AG09319 (cell line): ENCODE results near the gene MINAR1.
A peak's percentile ranks its signal among the peaks of the same experiment; 100 is the strongest.

ENCODE experiments used
- DNase-seq: peaks from one replicate; pipeline ENCODE4 v3.0.0-alpha.2; 2010; ENCODE audit warnings: low read depth; ENCODE audit errors: extremely low read depth
- TF ChIP-seq, protein P1 (sequence below): IDR thresholded peaks from 2 replicates; pipeline ENCODE4 v1.5.1; 2011; ENCODE audit warnings: low read depth, mild to moderate bottlenecking, inconsistent platforms, low read length, moderate library complexity

MINAR1 gene, protein sequence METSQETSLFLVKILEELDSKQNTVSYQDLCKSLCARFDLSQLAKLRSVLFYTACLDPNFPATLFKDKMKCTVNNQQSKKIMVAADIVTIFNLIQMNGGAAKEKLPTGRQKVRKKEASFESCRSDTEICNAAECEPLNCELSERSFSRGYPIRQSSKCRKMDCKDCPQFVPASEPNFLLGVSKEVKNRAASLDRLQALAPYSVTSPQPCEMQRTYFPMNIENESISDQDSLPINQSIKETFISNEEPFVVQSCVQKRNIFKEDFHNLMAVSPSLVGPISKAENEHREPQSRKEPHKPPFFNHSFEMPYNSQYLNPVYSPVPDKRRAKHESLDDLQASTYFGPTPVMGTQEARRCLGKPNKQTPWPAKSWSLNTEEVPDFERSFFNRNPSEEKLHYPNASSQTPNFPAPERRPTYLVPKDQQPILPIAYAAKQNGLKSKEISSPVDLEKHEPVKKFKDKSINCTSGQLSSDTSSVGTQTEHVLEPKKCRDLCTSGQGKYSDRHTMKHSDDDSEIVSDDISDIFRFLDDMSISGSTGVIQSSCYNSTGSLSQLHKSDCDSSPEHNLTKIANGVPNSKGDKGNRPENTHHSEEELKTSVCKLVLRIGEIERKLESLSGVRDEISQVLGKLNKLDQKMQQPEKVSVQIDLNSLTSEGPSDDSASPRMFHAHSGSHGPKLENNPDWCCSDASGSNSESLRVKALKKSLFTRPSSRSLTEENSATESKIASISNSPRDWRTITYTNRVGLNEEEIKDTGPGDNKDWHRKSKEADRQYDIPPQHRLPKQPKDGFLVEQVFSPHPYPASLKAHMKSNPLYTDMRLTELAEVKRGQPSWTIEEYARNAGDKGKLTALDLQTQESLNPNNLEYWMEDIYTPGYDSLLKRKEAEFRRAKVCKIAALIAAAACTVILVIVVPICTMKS

DNA sequence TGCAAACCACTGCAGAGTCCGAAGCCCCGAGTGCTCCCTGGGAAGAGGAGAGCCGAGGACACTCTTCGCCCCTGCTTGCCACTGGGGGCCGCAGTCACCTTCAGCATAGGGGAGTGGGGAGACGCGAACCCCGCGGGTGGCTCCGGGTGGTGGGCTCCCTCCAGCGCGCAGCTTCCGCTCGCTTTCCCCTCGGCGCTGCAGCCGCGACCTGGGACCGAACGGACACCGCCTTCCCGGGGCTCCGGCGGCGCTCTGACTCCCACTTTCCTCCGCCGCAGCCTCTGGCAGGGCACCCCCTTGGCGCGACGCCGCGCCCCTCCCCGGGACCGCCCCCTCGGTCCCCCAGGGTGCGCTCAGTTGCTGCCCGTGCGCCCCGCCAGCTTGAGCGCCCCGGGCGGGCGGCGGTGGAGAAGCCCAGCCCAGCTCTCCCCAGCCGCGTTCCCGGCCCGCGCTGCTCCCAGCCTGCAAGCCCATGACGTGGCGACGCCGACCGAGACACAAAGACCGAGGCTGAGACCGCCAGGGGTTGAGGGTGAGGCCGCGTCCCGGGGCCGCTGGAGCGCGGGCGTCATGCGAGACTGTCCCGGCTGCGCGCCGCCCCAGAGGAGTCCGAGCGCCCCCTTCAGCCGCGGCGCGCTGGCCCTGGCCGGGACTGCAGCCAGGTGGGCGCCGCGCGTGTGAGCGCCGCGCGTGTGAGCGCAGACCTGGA, at the start of gene MINAR1:
Gene MINAR1 (plus strand): TSS at position 701 of the 709 bp plus-strand sequence. CDS start 23,812 bp downstream, outside the sequence.
- peak; percentile 3 for DNase-seq

DNA sequence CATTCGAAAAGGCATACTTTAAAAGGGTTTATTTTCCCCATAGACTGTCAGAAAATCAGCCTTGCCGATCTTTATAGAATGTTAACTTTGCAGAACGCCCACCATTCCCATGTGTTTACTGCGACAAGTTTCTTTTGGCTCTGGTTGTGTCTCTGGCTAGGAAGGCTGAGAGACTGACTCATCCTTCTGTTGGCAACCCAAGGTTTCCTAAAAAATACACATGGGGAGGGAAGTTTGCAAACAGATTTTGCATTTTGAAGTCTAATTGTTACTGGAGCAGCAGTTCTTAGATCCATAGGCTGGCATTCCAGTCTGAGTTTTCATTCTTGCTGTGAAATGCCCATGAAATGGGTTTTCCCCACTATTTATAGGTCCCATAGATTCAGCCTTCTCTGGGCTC, 37.9 kb upstream of the MINAR1 start:
- peak; percentile 10 for DNase-seq
- TF ChIP-seq, protein P1, sequence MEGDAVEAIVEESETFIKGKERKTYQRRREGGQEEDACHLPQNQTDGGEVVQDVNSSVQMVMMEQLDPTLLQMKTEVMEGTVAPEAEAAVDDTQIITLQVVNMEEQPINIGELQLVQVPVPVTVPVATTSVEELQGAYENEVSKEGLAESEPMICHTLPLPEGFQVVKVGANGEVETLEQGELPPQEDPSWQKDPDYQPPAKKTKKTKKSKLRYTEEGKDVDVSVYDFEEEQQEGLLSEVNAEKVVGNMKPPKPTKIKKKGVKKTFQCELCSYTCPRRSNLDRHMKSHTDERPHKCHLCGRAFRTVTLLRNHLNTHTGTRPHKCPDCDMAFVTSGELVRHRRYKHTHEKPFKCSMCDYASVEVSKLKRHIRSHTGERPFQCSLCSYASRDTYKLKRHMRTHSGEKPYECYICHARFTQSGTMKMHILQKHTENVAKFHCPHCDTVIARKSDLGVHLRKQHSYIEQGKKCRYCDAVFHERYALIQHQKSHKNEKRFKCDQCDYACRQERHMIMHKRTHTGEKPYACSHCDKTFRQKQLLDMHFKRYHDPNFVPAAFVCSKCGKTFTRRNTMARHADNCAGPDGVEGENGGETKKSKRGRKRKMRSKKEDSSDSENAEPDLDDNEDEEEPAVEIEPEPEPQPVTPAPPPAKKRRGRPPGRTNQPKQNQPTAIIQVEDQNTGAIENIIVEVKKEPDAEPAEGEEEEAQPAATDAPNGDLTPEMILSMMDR, result no peak

More for the DNA sequence above, at the start of gene MINAR1:
- TF ChIP-seq, protein P1, result peak; percentile 8

DNA sequence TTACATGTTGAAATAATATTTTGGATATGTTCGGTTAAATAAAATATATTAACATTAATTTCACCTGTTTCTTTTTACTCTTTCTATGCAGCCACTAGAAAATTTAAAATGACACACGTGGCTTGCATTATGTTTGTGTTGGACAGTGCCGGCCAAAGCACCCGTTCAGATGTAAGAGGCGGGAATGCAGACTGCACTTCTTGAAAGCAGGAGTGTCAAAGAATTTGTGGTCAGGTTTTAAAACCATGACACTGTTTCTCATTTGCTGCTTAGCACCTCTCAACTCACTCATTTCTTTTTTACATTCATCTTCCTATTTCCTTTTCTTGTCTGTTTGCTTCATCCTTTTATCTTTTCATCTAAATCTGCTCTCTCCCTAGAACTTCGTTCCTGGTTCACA, 35.3 kb upstream of the MINAR1 start:
- TF ChIP-seq, protein P1, result no peak
- no peak for DNase-seq

DNA sequence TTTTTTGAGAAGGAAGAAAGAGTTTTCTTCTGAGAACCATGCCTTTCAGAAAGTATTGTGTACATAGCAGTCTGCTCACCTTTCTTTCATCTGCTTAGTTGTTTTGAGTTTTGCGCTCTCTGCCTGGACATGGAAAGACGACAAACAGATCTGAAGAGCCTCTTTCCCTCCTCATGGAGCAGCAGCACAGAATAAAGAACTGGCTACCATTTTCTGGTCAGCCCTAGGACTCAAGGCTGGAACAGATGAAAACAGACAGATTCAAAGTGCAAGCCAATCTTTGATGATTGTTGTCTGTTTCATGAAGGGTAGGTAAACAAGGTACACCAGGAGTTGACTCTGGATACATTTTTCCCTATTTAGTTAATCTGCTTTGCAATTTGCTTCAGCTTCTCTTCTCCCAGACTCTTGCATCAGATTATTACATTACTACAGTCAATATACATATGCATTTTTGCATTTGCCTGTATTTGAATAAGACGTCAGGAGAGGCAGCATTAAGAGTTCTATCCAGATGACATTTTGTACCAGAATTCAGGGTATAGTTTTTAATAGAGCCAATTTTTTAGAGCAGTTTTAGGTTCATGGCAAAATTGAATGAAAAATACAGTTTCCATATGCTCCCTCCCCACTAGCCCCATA, 34.7 kb upstream of the MINAR1 start:
- DNase-seq, result no peak
- TF ChIP-seq, protein P1, result no peak

DNA sequence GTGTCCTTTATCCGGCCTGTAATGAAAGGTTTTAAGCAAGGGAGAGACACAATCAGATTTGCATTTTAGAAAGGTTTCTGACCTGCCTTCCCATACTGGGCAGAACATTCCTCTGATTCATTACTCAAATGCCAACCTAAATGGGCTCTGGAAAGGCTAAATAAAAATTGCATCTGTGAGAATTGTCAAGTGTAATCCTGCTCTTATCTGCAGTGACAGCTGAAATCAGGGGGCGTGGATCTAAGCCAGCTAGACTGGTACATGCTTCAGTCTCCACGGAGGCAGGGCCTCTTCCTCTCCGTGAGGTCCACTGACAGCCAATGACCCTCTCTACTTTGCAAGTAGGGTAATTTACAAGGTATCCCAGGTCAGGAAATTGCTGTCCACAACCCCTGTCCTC, 32.5 kb upstream of the MINAR1 start:
- TF ChIP-seq, protein P1, result no peak
- no peak for DNase-seq

DNA sequence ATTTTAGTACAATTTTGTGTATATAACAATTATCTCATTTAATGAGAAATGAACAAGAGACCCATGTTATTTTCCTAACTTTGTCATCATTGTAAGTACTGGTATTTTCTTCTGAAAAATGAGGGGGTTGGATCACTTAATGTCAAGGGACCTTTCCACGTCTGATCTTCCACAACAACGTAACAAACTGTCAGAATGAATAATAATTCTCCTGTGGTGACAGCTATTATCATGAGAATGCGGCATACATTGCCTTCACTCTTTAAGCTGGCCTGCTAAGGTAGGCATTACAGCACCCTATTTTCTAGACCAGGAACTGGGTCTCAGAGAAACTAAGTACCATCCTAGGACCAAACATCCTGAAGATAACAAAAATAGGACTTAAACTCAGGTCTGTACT, 31.5 kb upstream of the MINAR1 start:
- DNase-seq, result no peak
- TF ChIP-seq, protein P1, result no peak
